ENCODE data around the gene DNAH11.

Gene DNAH11

GRCh38 chr7:21768279-21768678 is 225.4 kb downstream of the DNAH11 start:
- Histone ChIP-seq H4K12ac (ENCODE audit: low read depth, low read length) (no peak overlapping the region), H3K9ac (ENCODE audit: low read length) (no peak overlapping the region), H3K23ac (ENCODE audit: low read length) (no peak overlapping the region), H3K27me3 (ENCODE audit: insufficient read depth, low read length) (no peaks in the 10 kb centered on the region), H3K36me3 (ENCODE audit: control insufficient read depth in 1 of 2, insufficient read depth in 2 of 2, low read length in 2 of 2) (no peaks in the 10 kb centered on the region), H2BK12ac (ENCODE audit: low read length) (no peak overlapping the region), H3K4me1 (ENCODE audit: control insufficient read depth in 1 of 2, insufficient read depth in 2 of 2, low read length in 2 of 2) (no peaks in the 10 kb centered on the region), H3K14ac (ENCODE audit: low read length) (no peak overlapping the region), H3K4me2 (ENCODE audit: low read length) (no peak overlapping the region), H4K91ac (ENCODE audit: low read depth, low read length) (no peak overlapping the region), H3K27ac (ENCODE audit: low read depth, low read length) (no peak overlapping the region), H3K4me3 (ENCODE audit: low read depth, low read length) (no peak overlapping the region), H2AK5ac (ENCODE audit: low read length) (no peak overlapping the region), H3K79me2 (ENCODE audit: control insufficient read depth, insufficient read depth, low read length, poor library complexity) (no peaks in the 10 kb centered on the region), H3K4ac (ENCODE audit: low read depth, low read length) (no peak overlapping the region), H3K79me1 (ENCODE audit: low read length) (no peaks in the 10 kb centered on the region), H2AFZ (ENCODE audit: insufficient read depth, low read length, poor library complexity) (no peak overlapping the region), H4K8ac (ENCODE audit: low read depth, low read length) (no peak overlapping the region), H3K9me3 (ENCODE audit: insufficient read depth, low read depth, low read length) (no peaks in the 10 kb centered on the region), H3K18ac (ENCODE audit: low read length) (no peak overlapping the region), H2BK120ac (ENCODE audit: insufficient read depth, low read length, poor library complexity) (no peak overlapping the region), H2BK5ac (ENCODE audit: low read depth, low read length, poor library complexity) (no peak overlapping the region)
- WGBS (ENCODE audit: extremely low coverage, insufficient coverage, insufficient read length): no CpG with 5 or more reads among the region's 5 CpGs
- no peak for DNase-seq

DNA sequence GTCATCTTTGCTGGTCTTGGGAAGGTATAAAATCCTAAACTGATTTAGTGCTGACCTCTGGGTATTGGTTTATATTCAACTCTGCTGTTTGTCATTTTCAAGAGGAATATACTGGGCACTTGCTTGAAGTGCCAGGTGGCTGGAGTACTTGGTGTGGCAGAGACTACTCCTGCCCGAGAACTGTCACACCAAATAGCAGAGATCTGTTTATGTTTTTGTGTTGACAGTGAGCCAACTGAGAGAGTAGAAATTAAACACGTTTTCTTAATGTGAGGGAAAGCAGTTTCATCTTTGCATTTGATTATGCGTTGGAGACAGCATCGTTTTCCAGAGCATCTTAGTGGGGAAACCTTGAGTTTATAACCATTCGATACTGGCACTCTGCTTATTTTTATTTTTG is 228.4 kb downstream of the DNAH11 start:
- no peak overlapping the region for H2BK12ac ChIP-seq (ENCODE audit: low read length)
- no peaks in the 10 kb centered on the region for H3K27me3 ChIP-seq (ENCODE audit: insufficient read depth, low read length)
- H3K27ac ChIP-seq (ENCODE audit: low read depth, low read length): no peak overlapping the region
- no peak overlapping the region for H3K14ac ChIP-seq (ENCODE audit: low read length)
- no peak for DNase-seq
- no peaks in the 10 kb centered on the region for H3K9me3 ChIP-seq (ENCODE audit: insufficient read depth, low read depth, low read length)
- H2AK5ac ChIP-seq (ENCODE audit: low read length): no peak overlapping the region
- H4K12ac ChIP-seq (ENCODE audit: low read depth, low read length): no peak overlapping the region
- no peaks in the 10 kb centered on the region for H3K79me1 ChIP-seq (ENCODE audit: low read length)
- H2BK120ac ChIP-seq (ENCODE audit: insufficient read depth, low read length, poor library complexity): no peak overlapping the region
- no peak overlapping the region for H2AFZ ChIP-seq (ENCODE audit: insufficient read depth, low read length, poor library complexity)
- H3K9ac ChIP-seq (ENCODE audit: low read length): no peak overlapping the region
- H3K4me1 ChIP-seq (ENCODE audit: control insufficient read depth in 1 of 2, insufficient read depth in 2 of 2, low read length in 2 of 2): no peaks in the 10 kb centered on the region
- no peak overlapping the region for H3K4ac ChIP-seq (ENCODE audit: low read depth, low read length)
- no peaks in the 10 kb centered on the region for H3K79me2 ChIP-seq (ENCODE audit: control insufficient read depth, insufficient read depth, low read length, poor library complexity)
- no peaks in the 10 kb centered on the region for H3K36me3 ChIP-seq (ENCODE audit: control insufficient read depth in 1 of 2, insufficient read depth in 2 of 2, low read length in 2 of 2)
- no peak overlapping the region for H4K8ac ChIP-seq (ENCODE audit: low read depth, low read length)
- no peak overlapping the region for H3K4me2 ChIP-seq (ENCODE audit: low read length)
- H4K91ac ChIP-seq (ENCODE audit: low read depth, low read length): no peak overlapping the region
- no peak overlapping the region for H2BK5ac ChIP-seq (ENCODE audit: low read depth, low read length, poor library complexity)
- H3K4me3 ChIP-seq (ENCODE audit: low read depth, low read length): no peak overlapping the region
- H3K18ac ChIP-seq (ENCODE audit: low read length): no peak overlapping the region
- WGBS (ENCODE audit: extremely low coverage, insufficient coverage, insufficient read length): no CpG with 5 or more reads among the region's 5 CpGs
- no peak overlapping the region for H3K23ac ChIP-seq (ENCODE audit: low read length)

DNA sequence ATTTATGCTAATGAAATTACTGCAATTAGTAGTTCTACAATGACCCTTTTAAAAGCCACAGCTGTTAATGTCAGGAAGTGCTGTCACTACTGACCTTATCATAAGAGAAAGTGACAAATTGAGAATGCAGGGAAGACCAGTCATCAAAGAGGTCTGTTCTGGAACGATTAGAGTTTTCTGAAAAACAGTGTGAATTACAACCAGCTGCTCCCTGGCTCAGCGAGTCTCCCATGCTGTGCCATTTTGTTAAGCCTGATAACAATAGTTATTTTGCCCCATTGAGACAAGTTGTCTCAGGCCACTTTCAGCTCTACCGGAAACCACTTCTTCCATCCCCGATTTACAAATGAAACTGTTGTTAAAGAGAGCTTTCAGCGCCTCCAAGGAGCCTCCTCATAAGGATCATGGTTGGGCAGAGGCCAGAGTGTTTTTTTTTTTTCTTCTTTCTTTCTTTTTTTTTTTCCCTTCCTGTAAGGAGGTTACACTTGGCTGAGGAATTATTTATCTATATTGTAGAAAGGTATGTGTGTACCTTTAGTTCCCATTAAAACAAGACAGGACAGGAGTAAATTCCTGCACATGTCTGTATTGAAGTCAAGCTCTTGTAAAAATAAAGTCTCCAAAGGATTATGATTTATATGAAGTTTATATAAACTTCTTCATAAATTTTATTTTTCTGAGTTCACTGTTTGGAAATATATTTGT is 229.2 kb downstream of the DNAH11 start:
- Histone ChIP-seq H3K4me2 (ENCODE audit: low read length) (no peak overlapping the region), H2BK120ac (ENCODE audit: insufficient read depth, low read length, poor library complexity) (no peak overlapping the region), H3K14ac (ENCODE audit: low read length) (no peak overlapping the region), H4K91ac (ENCODE audit: low read depth, low read length) (no peak overlapping the region), H2BK5ac (ENCODE audit: low read depth, low read length, poor library complexity) (no peak overlapping the region), H3K27ac (ENCODE audit: low read depth, low read length) (no peak overlapping the region), H3K4ac (ENCODE audit: low read depth, low read length) (no peak overlapping the region), H4K8ac (ENCODE audit: low read depth, low read length) (no peak overlapping the region), H3K27me3 (ENCODE audit: insufficient read depth, low read length) (no peaks in the 10 kb centered on the region), H2BK12ac (ENCODE audit: low read length) (no peak overlapping the region), H3K23ac (ENCODE audit: low read length) (no peak overlapping the region), H3K36me3 (ENCODE audit: control insufficient read depth in 1 of 2, insufficient read depth in 2 of 2, low read length in 2 of 2) (no peaks in the 10 kb centered on the region), H3K4me3 (ENCODE audit: low read depth, low read length) (no peak overlapping the region), H2AK5ac (ENCODE audit: low read length) (no peak overlapping the region), H4K12ac (ENCODE audit: low read depth, low read length) (no peak overlapping the region), H3K18ac (ENCODE audit: low read length) (no peak overlapping the region), H3K79me2 (ENCODE audit: control insufficient read depth, insufficient read depth, low read length, poor library complexity) (no peaks in the 10 kb centered on the region), H3K4me1 (ENCODE audit: control insufficient read depth in 1 of 2, insufficient read depth in 2 of 2, low read length in 2 of 2) (no peaks in the 10 kb centered on the region), H2AFZ (ENCODE audit: insufficient read depth, low read length, poor library complexity) (no peak overlapping the region), H3K79me1 (ENCODE audit: low read length) (no peaks in the 10 kb centered on the region), H3K9me3 (ENCODE audit: insufficient read depth, low read depth, low read length) (no peaks in the 10 kb centered on the region), H3K9ac (ENCODE audit: low read length) (no peak overlapping the region)
- WGBS (ENCODE audit: extremely low coverage, insufficient coverage, insufficient read length): no CpG with 5 or more reads among the region's 5 CpGs
- no peak for DNase-seq

DNA sequence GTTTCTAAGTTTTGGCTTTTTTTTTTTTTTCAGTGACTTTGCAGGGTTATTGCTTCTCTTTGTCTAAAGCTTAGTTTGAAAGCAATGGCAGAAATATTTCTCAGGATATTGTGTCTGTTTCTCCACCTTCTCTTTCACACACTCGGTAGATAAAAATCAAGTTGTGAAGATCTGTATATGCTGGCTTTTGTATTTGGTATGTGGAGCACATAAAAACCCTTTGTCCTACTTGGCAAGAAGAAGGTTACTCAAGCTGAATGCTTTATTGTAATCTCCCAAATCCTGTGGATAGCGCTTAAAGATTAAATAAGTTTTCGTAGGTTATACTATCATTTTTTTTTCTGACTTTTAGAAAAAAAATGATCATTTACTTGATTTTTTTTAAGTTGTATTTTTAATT is 230.5 kb downstream of the DNAH11 start:
- Histone ChIP-seq H3K36me3 (ENCODE audit: control insufficient read depth in 1 of 2, insufficient read depth in 2 of 2, low read length in 2 of 2) (no peaks in the 10 kb centered on the region), H3K23ac (ENCODE audit: low read length) (no peak overlapping the region), H3K79me2 (ENCODE audit: control insufficient read depth, insufficient read depth, low read length, poor library complexity) (no peaks in the 10 kb centered on the region), H2AK5ac (ENCODE audit: low read length) (no peak overlapping the region), H2BK120ac (ENCODE audit: insufficient read depth, low read length, poor library complexity) (no peak overlapping the region), H3K9ac (ENCODE audit: low read length) (no peak overlapping the region), H3K27me3 (ENCODE audit: insufficient read depth, low read length) (no peaks in the 10 kb centered on the region), H3K4me3 (ENCODE audit: low read depth, low read length) (no peak overlapping the region), H3K9me3 (ENCODE audit: insufficient read depth, low read depth, low read length) (no peaks in the 10 kb centered on the region), H3K18ac (ENCODE audit: low read length) (no peak overlapping the region), H2AFZ (ENCODE audit: insufficient read depth, low read length, poor library complexity) (no peak overlapping the region), H2BK12ac (ENCODE audit: low read length) (no peak overlapping the region), H4K12ac (ENCODE audit: low read depth, low read length) (no peak overlapping the region), H4K8ac (ENCODE audit: low read depth, low read length) (no peak overlapping the region), H3K14ac (ENCODE audit: low read length) (no peak overlapping the region), H2BK5ac (ENCODE audit: low read depth, low read length, poor library complexity) (no peak overlapping the region), H4K91ac (ENCODE audit: low read depth, low read length) (no peak overlapping the region), H3K4ac (ENCODE audit: low read depth, low read length) (no peak overlapping the region), H3K79me1 (ENCODE audit: low read length) (no peaks in the 10 kb centered on the region), H3K4me2 (ENCODE audit: low read length) (no peak overlapping the region), H3K4me1 (ENCODE audit: control insufficient read depth in 1 of 2, insufficient read depth in 2 of 2, low read length in 2 of 2) (no peaks in the 10 kb centered on the region), H3K27ac (ENCODE audit: low read depth, low read length) (no peak overlapping the region)
- no CpG with 5 or more reads among the region's 3 CpGs for WGBS (ENCODE audit: extremely low coverage, insufficient coverage, insufficient read length)
- DNase-seq: peak in 1 of 2 donors; percentile 18

All from trophoblast cell (in vitro differentiated cells and primary cell).